K562 (cell line): ENCODE measurements around the gene IDUA. TPM values are rescaled to one million over a fixed set of nuclear protein-coding genes. Genes with fewer than 3 reads are reported as not detected.

Source experiments
- CBX3 ChIP-seq, 2 experiments: IDR thresholded peaks; 1 replicate in 1 of 2; 2 replicates in 1 of 2; pipeline ENCODE4 v1.6.1; 2012; ENCODE audit warnings: inconsistent platforms in 2 of 2, low read length in 2 of 2, borderline replicate concordance in 1 of 2, control low read depth in 1 of 2
- CREB3 ChIP-seq: fragments of 450-650 bp; conservative IDR thresholded peaks from 2 replicates; pipeline ENCODE4 v1.6.1; 2016; ENCODE audit warnings: missing genetic modification characterization, low read depth, mild to moderate bottlenecking, missing compliant biosample characterization, moderate library complexity
- CREM ChIP-seq: IDR thresholded peaks from 2 replicates; pipeline ENCODE4 v1.6.1; 2014; ENCODE audit warnings: antibody characterized with exemption, low read depth
- HDAC1 ChIP-seq, 2 experiments: fragments of 450-650 bp; IDR thresholded peaks; 2 replicates each; pipeline ENCODE4 v1.6.1; 2016 to 2017; ENCODE audit warnings: inconsistent platforms in 1 of 2, mild to moderate bottlenecking in 1 of 2, moderate library complexity in 1 of 2
- MGA ChIP-seq: fragments of 450-650 bp; IDR thresholded peaks from 2 replicates; pipeline ENCODE4 v1.6.1; 2016; ENCODE audit warnings: mild to moderate bottlenecking, moderate library complexity
- MYC ChIP-seq, 2 experiments: fragments of 250-450 bp in 1 of 2; sonication (Bioruptor Pico) in 1 of 2; IDR thresholded peaks; 2 replicates each; pipeline versions ENCODE4 v1.5.1 to v1.6.1; 2012 to 2021; ENCODE audit warnings: low read depth in 2 of 2, borderline replicate concordance in 1 of 2, improper control_type of control experiment in 1 of 2, low read length in 1 of 2, mild to moderate bottlenecking in 1 of 2, moderate library complexity in 1 of 2
- NCOR1 ChIP-seq: fragments of 450-650 bp; IDR thresholded peaks from 2 replicates; pipeline ENCODE4 v1.6.1; 2016; ENCODE audit warnings: mild to moderate bottlenecking, moderate library complexity
- SP1 ChIP-seq: sonication (generic); formaldehyde crosslinking; IDR thresholded peaks from 2 replicates; pipeline ENCODE4 v1.8.1; 2022; ENCODE audit warnings: mild to moderate bottlenecking, missing genetic modification reagents
- ZFX ChIP-seq: sonication (generic); formaldehyde crosslinking; IDR thresholded peaks from 2 replicates; pipeline ENCODE4 v1.8.0; 2022; ENCODE audit warnings: mild to moderate bottlenecking, missing genetic modification reagents, moderate library complexity
- polyA plus RNA-seq, 8 experiments: library from polyadenylated mRNA; depleted of rRNA in 4 of 8; stranded (reverse) in 5 of 8; unstranded in 3 of 8; fragments of >200 nt; fragmentation: Nextera tagmentation in 2 of 8; fragmentation: Illumina TruSeq in 1 of 8; extraction: Ambion mirVana in 2 of 8; extraction: Trizol in 1 of 8; gene quantifications; 2 replicates each; pipeline versions ENCODE4 v1.2.1 to v1.2.3, GENCODE V29; 2011 to 2014; ENCODE audit warnings: inconsistent platforms in 1 of 8, missing spikeins in 1 of 8
- total RNA-seq, 7 experiments: library from RNA; depleted of rRNA in 6 of 7; stranded (reverse); fragments of >200 nt in 6 of 7; fragmentation: Illumina TruSeq in 2 of 7; extraction: Trizol in 2 of 7; gene quantifications; 2 replicates each; pipeline versions ENCODE4 v1.2.1 to v1.2.3, GENCODE V29; 2011 to 2021; ENCODE audit warnings: low replicate concordance in 1 of 7
- TF ChIP-seq, protein P1 (sequence below), 2 experiments: fragments of 200-800 bp in 1 of 2; sonication (Bioruptor generic) in 1 of 2; sonication (generic) in 1 of 2; formaldehyde crosslinking in 1 of 2; IDR thresholded peaks in 1 of 2; conservative IDR thresholded peaks in 1 of 2; 2 replicates each; pipeline versions ENCODE4 v1.5.0 to v1.6.1; 2016 to 2020; ENCODE audit warnings: missing compliant biosample characterization in 1 of 2, missing genetic modification characterization in 1 of 2, missing genetic modification reagents in 1 of 2

Gene IDUA
- total and polyA plus RNA-seq, 9 of the 15 experiments (the other 6 are each of a cell fraction or from before 2014, with no cell fraction given): 0.04 to 16.1 (median 1.2) TPM

DNA sequence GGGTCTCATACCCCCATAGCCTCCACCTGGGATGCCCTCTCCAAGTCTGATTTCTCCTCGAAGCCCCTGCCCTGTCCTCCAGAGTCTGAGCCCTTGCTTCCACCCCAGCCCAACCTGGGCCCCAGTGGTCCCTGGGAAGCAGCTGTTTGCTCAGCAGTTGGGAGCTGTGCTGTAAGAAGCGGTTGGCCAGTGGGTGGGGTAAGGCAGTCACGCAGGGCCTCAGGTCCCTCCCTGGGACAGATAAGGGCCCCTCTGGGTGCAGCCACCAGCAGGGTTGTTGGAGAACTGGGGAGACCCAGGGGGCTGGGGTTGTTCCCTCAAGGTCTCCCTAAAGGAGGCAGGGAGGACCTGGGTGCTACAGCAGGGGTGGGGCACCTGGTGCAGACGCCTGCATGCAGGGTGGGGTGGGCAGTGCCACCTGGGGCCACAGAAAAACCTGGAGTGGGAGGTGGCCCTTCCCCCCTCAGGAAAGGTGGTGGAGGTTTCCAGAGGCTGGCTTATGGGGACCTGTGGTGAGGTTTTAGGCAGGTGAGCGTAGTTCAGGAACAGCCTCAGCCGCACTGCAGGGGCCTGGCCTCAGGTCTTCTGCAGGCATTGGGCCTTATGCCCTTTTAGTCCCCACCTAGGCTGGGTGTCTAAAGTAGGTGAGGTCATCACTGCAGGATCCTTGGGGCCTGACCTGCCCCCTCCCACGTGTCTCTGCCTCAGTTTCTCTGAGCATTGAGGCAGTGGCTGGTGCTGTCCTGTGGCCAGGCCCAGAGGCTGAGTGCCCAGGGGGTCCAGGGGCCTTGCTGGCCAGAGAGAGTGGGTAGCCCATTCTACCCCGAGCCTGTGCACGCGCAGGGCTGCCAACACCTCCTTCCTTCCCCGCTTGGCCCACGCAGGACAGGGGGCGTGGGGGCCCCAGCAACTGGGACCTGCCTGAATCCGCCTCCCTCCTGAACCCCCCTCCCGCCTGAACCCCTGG, 9.5 kb downstream of the IDUA start (continued):
- peak; percentile 41 for TF ChIP-seq MGA
- TF ChIP-seq, protein P1, sequence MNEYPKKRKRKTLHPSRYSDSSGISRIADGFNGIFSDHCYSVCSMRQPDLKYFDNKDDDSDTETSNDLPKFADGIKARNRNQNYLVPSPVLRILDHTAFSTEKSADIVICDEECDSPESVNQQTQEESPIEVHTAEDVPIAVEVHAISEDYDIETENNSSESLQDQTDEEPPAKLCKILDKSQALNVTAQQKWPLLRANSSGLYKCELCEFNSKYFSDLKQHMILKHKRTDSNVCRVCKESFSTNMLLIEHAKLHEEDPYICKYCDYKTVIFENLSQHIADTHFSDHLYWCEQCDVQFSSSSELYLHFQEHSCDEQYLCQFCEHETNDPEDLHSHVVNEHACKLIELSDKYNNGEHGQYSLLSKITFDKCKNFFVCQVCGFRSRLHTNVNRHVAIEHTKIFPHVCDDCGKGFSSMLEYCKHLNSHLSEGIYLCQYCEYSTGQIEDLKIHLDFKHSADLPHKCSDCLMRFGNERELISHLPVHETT (CRISPR knock-in tag; conservative IDR thresholded peaks at IDR 0.05 in 1 of 2, IDR thresholded peaks at IDR 0.05 in 1 of 2): peak in 1 of 2 experiments; percentile 76; a peak in 2 of 4 replicates
- peak; percentile 36; the same call in 1 of the 2 replicates for TF ChIP-seq CREB3
- peak; percentile 67; the same call in 1 of the 2 replicates for TF ChIP-seq CREM
- TF ChIP-seq SP1 (CRISPR knock-in tag): no peak; the same call in 1 of the 2 replicates
- 0 out of 3 replicates have a peak, but pooled peaks of 1 of the 2 experiments have one; percentile 8 for TF ChIP-seq CBX3 (IDR thresholded peaks at IDR 0.05; ENCODE audit: borderline replicate concordance in 1 of 2, low read length in 2 of 2)
- peak; percentile 67 for TF ChIP-seq MYC (IDR thresholded peaks at IDR 0.05; ENCODE audit: low read depth, low read length)
- TF ChIP-seq MYC (CRISPR knock-in tag; IDR thresholded peaks at IDR 0.05; ENCODE audit: borderline replicate concordance, low read depth): no peak
- TF ChIP-seq HDAC1 (IDR thresholded peaks at IDR 0.05): peak in 1 of 2 experiments; percentile 20; a peak in 1 of 4 replicates
- TF ChIP-seq ZFX: peak; percentile 59
- TF ChIP-seq NCOR1: peak; percentile 39
